Measurements from ENCODE around the gene OCIAD2.
"Not testable (repeated sequence)": the region's sequence is repeated elsewhere in the genome, so short reads cannot be mapped to it uniquely, and the experiment has no call there.

The OCIAD2 gene

DNA sequence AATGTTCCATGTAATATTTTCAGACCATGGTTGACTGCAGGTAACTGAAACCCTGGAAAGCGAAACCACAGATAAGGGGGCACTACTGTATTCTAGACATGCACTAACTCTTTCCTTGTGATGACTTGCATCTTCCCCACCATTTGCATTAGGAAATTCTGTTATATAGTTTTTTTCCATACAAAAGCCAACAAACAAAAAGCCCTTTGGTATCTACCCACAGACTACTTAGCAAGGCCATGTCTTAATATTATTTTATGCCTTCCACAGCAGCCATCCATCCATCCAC is 52.2 kb downstream of the OCIAD2 start:
- DNase-seq (ENCODE audit: low spot score): no peak

DNA sequence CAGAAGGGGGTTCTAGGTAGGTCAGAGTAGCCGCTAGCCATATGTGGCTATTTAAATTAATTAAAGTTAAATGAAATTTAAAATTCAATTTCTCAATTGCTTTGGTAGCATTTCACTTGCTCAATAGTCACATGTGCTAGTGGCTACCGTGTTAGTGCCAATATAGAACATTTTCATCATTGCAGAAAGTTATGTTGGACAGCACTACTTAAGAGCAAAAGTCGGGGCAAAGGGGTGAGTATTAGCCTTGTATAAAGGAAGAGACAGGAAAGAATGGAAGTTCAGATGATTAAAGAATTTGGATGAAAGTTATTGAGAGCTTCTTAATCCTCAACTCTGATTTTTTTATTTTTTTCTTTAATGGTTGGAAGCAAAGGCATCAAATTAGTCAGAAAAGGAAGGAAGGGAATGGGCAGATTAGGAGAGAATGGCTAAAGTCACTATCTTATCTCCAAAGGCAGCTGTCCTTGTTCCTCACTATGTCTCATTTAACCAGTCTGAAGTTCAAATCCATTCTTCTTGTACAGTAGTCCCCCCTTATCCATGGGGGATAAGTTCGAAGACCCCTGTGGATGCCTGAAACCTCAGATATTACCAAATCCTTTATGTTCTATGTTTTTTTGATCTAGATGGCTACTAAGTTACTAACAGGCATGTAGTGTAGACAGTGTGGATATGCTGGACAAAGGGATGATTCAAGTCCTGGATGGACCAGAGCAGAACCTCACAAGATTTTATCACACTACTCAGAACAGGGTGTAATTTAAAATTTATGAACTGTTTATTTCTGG is 52.8 kb downstream of the OCIAD2 start:
- no peak for DNase-seq (ENCODE audit: low spot score)

DNA sequence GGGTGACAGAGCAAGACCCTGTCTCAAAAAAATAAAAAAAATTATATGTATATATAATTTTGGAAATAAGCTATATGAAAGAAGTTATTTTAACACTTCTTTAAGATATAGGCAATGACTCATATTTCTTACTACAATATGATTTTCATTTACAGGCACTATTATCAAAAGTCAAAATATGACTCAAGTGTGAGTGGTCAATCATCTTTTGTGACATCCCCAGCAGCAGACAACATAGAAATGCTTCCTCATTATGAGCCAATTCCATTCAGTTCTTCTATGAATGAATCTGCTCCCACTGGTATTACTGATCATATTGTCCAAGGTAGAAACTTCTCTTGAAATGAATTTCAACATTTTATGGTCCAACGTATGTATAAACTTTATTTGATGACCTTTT is 54.9 kb downstream of the OCIAD2 start:
- no peak for DNase-seq (ENCODE audit: low spot score)

DNA sequence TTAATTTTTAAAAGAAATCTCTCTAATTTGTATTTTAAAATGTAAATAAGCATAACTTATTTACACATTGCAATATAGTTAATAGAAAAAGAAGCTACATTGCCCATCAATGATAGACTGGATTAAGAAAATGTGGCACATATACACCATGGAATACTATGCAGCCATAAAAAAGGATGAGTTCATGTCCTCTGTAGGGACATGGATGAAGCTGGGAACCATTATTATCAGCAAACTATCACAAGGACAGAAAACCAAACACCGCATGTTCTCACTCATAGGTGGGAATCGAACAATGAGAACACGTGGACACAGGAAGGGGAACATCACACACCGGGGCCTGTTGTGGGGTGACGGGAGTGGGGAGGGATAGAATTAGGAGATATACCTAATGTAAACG is 57.8 kb downstream of the OCIAD2 start:
- not testable (repeated sequence) for DNase-seq (ENCODE audit: low spot score)

DNA sequence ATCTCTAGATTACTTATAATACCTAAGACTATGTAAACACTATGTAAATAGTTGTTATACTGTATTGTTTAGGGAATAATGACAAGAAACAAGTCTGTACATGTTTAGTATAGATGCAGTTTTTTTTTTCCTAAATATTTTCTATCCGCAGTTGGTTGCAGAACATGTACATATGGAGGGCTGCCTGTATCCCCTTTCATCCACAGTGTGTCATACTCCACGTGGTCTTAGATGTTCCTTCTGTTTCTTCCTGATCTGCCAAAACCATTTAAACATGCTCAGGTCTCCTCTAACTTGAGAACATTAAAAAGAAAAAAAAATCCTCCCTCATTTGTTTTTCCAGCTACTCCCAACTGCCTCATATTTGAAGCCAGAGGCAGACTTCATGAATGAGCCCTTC is 61.7 kb downstream of the OCIAD2 start:
- no peak for DNase-seq (ENCODE audit: low spot score)

DNA sequence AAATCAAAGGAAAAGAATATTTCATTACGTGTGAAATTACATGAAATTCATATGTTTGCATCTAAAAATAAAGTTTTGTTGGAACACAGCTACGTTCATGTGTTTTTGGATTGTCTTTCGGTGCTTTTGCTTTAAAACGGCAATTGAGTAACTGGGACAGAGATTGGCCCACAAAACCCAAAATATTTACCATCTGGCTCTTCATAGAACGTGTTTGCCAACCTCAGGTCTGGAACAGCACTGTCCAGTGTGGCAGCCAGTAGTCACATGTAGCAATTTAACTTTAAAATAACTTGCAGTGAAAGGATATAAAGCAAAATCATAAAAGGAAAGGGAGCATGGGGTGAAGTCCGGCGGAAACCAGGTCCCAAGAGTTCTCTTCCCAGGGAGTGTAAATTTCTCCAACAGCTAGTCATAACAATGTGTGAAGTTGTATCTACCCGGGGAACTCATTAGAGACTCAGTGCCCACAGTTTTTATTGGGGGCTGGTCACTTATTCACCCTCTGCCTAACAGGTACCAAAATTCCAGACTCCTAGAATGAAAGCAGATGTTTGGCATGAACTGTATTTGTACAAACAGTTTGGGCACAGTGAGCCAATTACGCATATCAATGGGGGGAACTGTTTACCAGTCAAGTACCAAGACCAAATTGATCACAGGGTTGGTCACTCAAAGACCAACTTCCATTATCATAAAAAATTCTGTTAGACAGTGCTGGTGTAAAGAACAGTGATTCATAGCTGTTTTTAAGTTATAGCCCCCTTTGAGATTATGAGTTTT is 65.3 kb downstream of the OCIAD2 start:
- DNase-seq (ENCODE audit: low spot score): no peak

DNA sequence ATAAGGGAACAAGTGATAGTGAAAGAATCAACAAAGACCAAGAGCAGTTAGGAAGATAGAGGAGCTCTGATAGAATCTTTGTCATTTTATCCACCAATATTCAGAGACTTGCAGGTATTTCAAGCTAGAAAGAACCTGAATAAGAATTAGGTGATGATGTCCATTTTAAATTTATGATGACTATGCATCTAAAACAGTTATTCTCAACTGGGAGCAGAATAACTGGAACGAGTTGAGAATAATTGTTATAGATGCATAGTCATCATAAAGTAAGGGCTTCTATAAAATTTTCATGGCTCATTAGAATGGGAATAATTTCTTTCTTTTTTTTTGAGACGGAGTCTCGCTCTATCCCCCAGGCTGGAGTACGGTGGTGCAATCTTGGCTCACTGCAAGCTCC is 69.9 kb downstream of the OCIAD2 start:
- DNase-seq (ENCODE audit: low spot score): no peak

All from CD4-positive, alpha-beta T cell treated with Interleukin-2 at 100 ng/mL for 4 hours (primary cell).